Ishikawa (cell line): ENCODE results near the gene MT3.

Source experiments
- CREB1 ChIP-seq: IDR thresholded peaks from 2 replicates; pipeline ENCODE4 v1.6.1; 2012; ENCODE audit warnings: low read depth
- RAD21 ChIP-seq: IDR thresholded peaks from 2 replicates; pipeline ENCODE4 v1.6.1; 2012; ENCODE audit warnings: low read depth
- REST ChIP-seq: IDR thresholded peaks from 2 replicates; pipeline ENCODE4 v1.6.1; 2012; ENCODE audit warnings: low read depth, mild to moderate bottlenecking

- TF ChIP-seq REST (no peak), RAD21 (no peak), CREB1 (no peak)
Measured at GRCh38 chr16:56547949-56548567, 41.3 kb upstream of the MT3 start.
